C4-2B (cell line): ENCODE data around the gene FOLH1.
"Not testable (repeated sequence)": the region's sequence is repeated elsewhere in the genome, so short reads cannot be mapped to it uniquely, and the experiment has no call there.

Experiments used
- H3K27ac ChIP-seq: fragments of 450-650 bp; 2 replicates; pipeline ENCODE4 v1.5.1; 2017
- ZFX ChIP-seq: fragments of 450-650 bp; IDR thresholded peaks from 2 replicates; pipeline ENCODE4 v1.6.1; 2017
- TF ChIP-seq, protein P1 (sequence below): fragments of 450-650 bp; conservative IDR thresholded peaks from 2 replicates; pipeline ENCODE4 v1.5.1; 2017; ENCODE audit warnings: mild to moderate bottlenecking

Gene FOLH1

DNA sequence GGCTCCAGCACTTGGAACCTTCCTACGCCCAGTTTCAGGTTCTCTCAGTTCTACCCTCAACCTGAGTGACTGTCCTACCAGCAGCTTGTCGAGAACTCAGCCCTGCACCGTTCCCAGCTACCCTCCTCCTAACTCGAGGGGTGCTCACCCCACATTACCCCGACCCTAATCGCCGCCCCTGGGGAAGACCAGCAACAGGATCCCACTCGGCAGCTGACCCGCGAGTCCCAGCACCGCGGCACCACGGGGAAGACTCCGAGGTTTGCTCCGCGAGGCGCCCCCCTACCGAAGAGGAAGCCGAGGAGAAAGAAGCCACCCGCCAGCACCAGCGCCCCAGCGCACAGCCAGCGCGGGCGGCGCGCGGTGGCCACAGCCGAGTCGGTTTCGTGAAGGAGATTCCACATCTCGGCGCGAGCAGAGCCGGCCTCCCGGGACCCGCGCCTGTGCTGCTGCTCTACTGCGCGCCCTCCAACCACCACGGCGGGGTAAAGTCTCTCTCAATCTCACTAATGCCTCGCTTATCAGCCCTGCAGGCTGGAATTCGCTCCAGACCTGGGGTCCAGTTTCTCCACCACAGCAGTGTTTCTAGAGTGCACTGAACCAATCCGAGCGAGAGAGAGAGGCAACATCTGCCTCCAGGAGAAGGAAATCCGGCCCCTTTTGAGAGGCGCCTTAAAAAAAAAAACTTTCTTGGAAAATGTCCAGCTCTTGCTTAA is at the start of gene FOLH1:
Gene FOLH1, minus strand, starts transcription at position 597 of the 716 bp plus-strand sequence. Its CDS starts 193 bp downstream, at position 404.
- TF ChIP-seq, protein P1, sequence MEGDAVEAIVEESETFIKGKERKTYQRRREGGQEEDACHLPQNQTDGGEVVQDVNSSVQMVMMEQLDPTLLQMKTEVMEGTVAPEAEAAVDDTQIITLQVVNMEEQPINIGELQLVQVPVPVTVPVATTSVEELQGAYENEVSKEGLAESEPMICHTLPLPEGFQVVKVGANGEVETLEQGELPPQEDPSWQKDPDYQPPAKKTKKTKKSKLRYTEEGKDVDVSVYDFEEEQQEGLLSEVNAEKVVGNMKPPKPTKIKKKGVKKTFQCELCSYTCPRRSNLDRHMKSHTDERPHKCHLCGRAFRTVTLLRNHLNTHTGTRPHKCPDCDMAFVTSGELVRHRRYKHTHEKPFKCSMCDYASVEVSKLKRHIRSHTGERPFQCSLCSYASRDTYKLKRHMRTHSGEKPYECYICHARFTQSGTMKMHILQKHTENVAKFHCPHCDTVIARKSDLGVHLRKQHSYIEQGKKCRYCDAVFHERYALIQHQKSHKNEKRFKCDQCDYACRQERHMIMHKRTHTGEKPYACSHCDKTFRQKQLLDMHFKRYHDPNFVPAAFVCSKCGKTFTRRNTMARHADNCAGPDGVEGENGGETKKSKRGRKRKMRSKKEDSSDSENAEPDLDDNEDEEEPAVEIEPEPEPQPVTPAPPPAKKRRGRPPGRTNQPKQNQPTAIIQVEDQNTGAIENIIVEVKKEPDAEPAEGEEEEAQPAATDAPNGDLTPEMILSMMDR = no peak
- no peak for TF ChIP-seq ZFX

DNA sequence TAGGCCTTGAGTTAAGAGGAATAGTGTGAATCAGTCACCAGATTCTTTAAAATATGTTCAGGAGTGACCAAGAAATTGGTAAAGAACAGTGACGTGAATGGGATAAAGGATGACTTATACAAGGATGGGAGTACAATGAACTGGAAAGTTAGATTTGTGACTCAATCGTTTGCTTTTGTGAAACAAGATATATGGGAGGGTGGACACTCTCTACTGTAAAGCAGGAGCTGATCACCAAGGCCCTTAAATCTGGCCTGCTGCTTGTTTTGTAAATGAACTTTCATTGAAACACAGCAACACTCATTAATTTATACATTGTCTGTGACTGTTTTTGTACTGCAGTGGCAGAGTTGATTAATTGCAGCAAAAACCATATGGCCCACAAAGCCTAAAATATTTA is 46.7 kb upstream of the FOLH1 start:
- H3K27ac ChIP-seq = not testable (repeated sequence)

More for the DNA sequence above, at the start of gene FOLH1:
- peak within 1 kb of the TSS; percentile 100 for H3K27ac ChIP-seq

DNA sequence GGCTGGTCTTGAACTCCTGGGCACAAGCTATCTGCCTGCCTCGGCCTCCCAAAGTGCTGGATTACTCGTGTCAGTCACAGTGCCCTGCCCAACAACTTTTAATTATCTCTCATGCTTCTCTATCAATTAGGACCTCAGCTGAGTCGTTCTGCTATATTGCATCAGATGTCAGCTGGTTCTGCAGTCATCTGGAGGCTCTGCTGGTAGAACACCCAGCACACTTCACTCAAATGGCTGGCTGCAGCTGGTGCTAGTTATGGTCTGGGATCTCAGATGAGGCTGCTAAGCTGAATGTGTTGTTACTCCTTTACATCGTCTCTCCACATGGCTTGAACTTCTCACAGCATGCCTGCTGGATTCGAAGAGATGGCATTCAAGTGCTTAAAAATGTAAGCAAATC is 42.8 kb upstream of the FOLH1 start:
- H3K27ac ChIP-seq = not testable (repeated sequence)

DNA sequence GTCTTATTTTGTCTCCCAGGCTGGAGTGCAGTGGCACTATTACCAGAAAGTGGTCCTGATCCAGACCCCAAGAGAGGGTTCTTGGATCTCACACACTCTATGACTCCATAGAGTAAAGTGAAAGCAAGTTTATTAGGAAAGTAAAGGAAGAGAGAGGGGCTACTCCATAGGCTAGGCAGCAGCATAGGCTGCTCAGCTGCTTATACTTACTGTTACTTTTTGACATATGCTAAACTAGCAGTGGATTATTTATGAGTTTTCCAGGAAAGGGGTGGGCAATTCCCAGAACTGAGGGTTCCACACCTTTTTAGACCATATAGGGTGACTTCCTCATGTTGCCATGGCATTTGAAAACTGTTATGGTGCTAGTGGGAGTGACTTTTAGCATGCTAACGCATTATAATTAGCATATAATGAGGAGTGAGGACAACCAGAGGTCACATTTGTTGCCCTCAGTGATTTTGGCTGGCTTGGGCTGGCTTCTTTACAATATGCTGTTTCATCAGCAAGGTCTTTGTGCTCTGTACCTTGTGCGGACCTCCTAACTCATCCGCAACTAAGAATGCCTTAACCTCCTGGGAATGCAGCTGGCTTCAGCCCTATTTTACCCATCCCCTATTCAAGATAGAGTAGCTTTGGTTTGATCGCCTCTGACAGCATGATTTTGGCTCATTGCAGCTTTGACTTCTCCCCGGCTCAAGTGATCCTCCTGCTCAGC is 42.2 kb upstream of the FOLH1 start:
- not testable (repeated sequence) for H3K27ac ChIP-seq

DNA sequence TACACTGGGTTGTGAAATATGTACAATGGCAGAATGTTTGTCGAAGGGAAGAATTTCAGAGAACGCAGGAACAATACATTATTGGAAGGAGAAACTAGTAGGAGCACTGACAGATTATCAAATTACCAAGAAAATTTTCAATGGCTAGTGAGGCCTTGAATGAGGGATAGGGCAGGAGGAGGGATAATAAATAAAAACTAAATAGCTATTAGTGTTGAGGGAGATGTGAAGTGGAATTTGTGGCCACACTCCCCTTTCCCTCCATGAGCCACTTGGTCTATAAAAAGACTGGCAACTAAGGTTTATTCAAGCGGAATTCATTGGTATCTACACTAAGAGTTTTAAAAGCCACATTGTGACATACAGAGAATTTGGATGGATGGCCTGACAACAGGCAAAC is 41.0 kb upstream of the FOLH1 start:
- not testable (repeated sequence) for H3K27ac ChIP-seq

DNA sequence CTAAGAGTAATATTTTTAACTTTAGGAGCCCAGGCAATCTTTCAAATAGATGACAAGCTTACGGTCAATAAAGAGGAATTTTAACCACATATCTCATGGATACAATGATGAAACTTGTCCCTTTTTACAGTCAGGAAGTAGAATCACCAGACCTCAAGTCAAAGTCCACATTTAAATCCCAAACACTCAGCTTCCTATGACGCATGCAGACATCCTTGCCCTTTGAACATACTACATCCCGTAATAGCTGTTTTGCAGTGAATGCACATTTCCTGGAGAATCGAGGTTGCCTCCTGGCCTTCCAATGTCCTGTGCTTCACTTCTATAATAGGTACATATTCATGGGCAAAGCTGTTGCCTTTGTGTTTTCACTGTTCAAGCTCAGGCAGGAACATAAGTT is 25.3 kb upstream of the FOLH1 start:
- H3K27ac ChIP-seq = not testable (repeated sequence)

DNA sequence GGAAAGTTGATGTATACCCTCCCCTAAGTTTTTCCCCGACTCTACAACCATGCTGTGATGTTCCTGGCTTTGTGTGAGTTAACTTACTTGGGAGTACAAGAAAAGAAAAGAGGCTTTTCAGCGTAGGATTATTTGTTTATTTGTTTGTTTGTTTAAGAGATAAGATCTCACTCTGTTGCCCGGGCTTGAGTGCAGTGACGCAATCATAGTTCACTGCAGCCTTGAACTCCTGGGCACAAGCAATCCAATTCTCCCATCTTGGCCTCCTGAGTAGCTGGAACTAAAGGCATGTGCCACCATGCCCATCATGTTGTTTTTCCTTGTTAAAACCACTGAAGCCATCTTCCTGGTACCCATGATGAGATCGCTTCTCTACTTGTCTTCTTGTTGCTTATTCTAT is 24.6 kb upstream of the FOLH1 start:
- not testable (repeated sequence) for H3K27ac ChIP-seq

DNA sequence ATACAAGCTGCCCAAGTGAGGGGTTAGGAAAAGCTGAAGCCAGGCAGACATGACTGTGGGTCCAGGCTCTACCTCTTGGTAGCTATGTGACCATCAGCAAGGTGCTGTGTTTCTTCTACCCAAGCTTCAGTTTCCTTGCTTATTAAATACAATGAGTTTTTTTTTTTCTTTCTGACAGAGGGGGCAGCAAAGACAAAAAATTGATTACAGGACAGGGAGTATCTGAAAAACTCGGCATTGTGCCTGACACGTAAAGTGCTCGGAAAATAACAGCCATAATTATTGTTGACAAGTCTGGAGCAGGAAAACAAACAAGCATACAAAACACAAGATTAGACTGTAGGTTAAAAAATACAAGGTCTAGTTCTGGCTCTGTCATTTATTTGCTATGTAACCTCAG is 23.3 kb upstream of the FOLH1 start:
- not testable (repeated sequence) for H3K27ac ChIP-seq
- TF ChIP-seq, protein P1 = peak; percentile 37

DNA sequence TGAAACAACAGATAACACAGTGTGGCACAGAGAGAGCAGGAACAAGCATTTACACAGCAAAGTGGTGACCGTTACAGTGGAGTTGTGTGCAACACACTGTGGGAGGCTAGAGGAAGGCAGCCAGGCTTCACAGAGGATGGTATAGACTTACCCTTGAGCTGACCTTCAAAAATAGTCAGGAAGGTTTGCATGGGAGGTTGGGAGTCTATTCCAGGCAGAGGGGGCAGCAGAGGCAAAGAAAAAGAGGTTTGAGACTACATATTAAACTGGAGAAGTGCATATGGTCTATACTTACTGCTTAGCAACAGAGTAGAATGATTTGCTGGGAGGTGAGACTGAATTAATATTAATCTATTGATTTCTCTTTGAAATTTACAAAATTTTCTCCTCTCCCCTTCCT is 22.1 kb upstream of the FOLH1 start:
- TF ChIP-seq, protein P1 = 0 out of 2 replicates have a peak, but pooled peaks have one; percentile 14
- not testable (repeated sequence) for H3K27ac ChIP-seq

DNA sequence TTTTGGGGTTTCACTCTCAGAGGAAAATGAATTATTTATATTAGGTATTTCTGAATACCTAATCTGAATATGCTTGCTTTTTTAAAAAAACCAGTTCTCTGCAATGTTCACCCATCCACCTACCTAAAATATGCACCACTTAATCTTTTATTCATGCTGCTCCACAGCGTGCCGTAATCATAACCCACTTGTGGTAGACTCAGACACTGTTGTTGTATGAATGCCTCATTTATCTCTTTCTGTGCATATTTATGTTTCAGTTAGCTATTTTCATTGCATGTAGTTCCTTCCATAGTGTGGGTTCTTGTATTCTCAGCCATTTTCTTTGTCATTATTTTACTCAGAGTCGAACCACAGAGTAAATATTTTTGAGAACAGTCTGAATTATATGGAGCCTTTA is 21.6 kb upstream of the FOLH1 start:
- H3K27ac ChIP-seq = not testable (repeated sequence)

DNA sequence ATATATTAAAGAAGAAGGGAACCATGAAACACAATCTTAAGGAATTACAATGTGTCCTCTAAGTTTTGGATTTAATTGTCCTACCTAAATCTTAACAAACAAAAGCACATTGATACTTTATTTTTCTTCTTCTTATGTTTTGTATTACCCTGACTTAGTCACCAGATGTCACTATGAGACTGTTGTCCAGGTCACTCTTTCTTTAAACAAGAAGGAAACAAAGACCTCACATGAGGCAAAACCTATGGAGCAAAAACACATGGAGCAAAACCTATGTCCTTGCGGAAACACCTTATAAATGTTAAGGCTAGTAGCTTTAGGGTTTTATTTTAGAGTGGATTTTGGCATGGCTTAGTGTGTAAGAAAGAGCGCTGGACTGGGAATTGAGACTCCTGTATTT is 20.7 kb upstream of the FOLH1 start:
- not testable (repeated sequence) for H3K27ac ChIP-seq
- TF ChIP-seq, protein P1 = peak; percentile 79

DNA sequence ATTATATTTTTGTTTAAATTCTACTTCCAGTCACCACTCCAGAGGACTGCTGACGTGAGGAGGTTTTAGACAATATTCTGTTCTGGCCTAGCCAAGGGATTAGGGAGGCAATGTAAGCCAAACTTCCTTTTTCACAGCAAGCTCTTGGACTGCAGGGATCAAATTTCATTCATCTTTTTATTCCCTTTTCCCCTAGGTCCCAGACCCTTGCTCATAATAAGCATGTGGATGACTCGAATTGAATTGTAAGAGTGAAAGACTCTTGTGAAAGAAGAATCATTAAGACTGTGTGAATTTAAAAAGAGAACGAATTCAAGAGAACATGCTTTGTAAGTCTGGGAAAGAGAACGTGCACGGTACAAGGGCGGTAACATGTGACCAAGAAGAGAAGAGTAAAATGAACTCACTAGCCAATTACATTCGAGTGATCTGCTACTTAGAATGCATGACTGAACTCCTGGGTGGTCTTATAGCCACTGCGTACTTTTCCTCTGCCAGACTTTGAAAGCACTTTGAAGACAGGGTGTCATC is 16.9 kb upstream of the FOLH1 start:
- not testable (repeated sequence) for H3K27ac ChIP-seq
